ENCODE measurements around the gene KLF13.

DNA sequence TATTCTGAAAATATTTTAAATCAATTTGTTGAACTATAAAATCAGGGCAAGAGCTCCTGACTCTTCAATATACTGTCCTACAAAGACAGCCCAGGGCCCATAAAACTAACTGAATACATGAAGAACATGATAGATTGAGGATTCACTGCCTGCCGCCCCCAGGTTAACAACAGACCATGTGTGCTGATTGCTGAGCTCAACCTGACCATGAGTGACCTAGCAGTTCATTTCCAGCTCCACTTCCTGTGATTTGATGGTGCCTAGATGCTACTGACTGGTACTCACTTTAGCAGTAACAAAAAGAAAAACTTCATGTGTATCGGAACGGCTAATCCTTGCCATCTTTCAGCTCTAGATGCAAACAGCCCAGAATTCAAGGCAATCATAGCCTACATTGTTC is 9.6 kb upstream of the KLF13 start:
- TF ChIP-seq, protein P1, sequence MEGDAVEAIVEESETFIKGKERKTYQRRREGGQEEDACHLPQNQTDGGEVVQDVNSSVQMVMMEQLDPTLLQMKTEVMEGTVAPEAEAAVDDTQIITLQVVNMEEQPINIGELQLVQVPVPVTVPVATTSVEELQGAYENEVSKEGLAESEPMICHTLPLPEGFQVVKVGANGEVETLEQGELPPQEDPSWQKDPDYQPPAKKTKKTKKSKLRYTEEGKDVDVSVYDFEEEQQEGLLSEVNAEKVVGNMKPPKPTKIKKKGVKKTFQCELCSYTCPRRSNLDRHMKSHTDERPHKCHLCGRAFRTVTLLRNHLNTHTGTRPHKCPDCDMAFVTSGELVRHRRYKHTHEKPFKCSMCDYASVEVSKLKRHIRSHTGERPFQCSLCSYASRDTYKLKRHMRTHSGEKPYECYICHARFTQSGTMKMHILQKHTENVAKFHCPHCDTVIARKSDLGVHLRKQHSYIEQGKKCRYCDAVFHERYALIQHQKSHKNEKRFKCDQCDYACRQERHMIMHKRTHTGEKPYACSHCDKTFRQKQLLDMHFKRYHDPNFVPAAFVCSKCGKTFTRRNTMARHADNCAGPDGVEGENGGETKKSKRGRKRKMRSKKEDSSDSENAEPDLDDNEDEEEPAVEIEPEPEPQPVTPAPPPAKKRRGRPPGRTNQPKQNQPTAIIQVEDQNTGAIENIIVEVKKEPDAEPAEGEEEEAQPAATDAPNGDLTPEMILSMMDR (IDR thresholded peaks at IDR 0.05): no peak
- no peak for TF ChIP-seq POLR2A (IDR thresholded peaks at IDR 0.05)
